HG02588 (cell line): ENCODE measurements around the gene HSDL2.
"Not testable (repeated sequence)": the region's sequence is repeated elsewhere in the genome, so short reads cannot be mapped to it uniquely, and the experiment has no call there.

ENCODE experiments used
- ATAC-seq: cut with Tn5 transposase; IDR thresholded peaks from one replicate; pipeline ENCODE4 v1.9.1; 2021; ENCODE audit warnings: mild to moderate bottlenecking, moderate library complexity; ENCODE audit not compliant: unreplicated experiment

Gene HSDL2

DNA sequence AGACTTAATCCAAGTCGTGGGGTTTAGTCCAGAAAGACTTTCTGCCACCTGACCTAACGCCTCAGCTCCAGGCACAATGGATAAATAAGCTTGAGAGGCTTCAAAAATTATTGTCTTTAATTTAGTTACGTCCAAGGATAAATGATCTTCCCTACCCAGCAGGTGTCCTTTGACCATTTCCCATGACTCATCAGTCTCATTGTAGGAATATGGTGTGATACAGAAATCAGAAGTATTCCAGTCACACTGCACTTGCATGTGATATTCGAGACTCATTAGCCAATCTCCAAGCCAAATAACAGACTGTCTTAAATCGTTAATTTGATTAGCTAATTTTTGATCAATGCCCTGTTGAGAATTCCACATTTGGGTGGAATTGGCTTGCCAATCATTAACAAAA lies 13.2 kb downstream of the HSDL2 start:
- ATAC-seq, result not testable (repeated sequence)

DNA sequence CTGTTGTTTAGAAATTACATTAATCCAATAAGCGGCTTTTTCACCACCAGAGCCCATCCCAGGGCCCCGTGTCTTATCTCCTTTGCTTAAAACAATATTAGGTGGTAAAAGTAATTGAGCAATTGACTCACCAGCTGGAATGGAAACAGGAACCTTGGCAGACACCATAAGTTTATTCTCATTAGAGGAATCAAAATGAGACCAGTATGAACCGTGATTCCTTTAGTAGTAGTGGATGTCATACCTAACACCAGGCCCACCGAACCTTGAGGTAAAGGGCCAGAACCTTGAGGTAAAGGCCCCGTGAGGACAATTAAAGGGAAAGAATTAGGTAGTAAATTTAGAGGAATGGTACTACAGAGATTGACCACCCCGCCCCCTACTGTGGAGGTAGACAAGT lies 16.5 kb downstream of the HSDL2 start:
- ATAC-seq, result no peak

DNA sequence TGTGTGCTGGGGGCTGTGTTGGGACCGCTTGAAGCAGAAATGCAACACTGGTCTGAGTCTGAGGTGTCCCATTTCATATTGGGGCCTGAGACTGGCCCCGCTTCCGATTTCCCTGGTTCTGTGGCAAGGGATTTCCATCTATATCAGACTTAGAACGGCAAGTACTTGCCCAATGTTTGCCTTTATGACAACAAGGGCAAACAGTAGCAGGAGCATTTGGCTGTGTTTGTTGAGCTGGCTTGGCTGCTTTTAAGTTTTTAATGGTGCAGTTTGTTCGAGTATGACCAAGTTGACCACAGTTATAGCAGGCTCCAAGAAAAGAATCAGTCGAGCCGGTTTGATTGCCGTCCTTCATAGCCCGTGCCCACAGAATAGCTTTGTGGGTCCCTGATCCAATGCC lies 17.0 kb downstream of the HSDL2 start:
- ATAC-seq, result no peak

DNA sequence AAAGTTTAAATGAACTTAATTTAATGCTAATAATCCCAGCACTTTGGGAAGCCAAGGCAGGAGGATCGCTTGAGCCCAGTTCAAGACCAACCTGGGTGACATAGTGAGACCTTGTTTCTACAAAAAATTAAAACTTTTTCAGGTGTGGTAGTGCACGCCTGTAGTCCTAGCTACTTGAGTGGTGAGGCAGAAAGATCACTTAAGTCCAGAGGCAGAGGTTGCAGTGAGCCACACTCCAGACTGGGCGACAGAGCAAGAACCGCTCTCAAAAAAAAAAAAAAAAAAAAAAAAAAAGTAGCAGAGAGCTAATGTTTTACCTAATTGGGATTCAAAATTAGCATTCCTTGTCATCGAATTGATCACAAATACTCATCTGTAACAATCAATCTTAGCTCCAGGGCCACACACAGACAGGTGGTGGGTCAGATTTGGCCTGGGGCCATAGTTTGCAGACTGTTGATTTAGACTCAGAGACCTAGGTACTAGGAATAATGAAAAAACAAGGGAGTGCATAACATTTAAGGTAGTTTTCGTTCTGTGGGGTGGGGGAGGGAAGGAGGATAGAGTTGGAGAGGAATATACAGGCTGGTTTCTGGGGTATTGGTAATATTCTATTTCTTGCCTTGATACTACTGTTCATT lies 21.4 kb downstream of the HSDL2 start:
- ATAC-seq, result no peak

DNA sequence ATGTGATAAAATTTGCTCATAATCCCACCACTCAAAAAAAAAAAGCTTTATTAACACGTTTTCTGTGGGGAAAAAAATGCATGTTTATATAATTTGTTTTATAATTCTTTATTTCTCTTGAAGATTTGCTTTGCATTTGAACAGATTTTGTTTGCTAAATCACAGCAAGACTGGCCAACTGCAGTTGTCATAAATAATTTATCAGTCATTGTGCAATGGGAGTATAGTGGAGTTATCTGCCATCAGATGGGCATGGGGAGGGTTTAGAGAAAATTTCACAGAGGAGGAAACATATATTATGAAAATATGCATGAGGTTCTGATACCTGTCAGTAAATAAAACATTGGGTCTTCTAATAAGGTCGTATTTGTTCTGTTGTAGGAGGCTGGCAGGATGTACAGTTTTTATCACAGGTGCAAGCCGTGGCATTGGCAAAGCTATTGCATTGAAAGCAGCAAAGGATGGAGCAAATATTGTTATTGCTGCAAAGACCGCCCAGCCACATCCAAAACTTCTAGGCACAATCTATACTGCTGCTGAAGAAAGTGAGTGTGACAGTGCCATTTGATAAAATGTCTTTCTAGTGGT lies 23.8 kb downstream of the HSDL2 start:
- ATAC-seq, result no peak

DNA sequence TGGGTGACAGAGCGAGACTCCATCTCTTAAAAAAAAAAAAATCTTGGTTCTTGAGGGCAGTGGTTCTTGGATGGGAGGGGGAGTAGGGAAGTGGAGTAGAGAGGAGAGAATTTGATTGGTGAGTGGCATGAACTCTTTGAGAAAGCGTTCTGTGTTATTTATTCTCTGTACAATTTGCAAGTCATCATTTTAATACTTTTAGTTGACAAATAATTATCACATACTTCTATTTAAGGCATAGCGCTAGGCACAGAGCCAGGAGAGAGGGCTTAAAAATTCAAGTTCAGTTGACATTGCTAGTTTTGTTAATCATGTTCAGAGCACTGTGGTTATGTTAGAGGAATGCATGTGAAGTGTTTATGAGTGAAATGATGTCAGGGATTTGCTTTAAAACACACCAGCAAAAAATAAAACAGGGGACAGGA lies 24.6 kb downstream of the HSDL2 start:
- no peak for ATAC-seq

DNA sequence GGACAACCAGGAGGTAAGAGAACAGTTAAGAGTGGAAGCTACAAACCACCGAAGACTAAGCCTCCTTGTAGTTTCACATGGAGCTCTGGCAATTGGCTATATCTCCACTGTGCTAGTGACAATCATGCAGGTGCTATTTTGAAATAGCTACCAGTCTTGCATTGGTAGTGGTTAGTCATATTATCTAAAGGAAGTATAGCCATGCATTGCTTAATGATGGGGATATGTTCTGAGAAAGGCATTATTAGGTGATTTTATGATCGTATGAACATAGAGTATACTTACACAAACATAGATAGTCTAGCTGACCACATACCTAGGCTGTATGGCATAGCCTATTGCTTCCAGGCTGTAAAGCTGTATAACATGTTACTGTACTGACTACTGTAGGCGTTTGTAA lies 28.4 kb downstream of the HSDL2 start:
- ATAC-seq, result no peak

DNA sequence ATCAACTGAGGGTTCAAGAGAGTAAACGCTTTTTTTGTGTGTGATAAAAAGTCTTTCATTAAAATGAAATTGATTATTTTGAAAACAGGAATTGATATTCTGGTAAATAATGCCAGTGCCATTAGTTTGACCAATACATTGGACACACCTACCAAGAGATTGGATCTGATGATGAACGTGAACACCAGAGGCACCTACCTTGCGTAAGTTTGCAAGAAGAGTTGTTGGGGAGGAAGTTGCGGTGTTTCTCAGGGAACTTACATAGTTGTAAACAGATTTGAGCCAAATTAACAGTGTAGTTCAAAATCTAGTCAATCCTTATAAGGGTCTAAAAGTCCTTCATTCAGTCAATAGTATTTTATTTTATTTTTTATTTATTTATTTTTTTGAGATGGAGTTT lies 28.9 kb downstream of the HSDL2 start:
- ATAC-seq, result no peak

DNA sequence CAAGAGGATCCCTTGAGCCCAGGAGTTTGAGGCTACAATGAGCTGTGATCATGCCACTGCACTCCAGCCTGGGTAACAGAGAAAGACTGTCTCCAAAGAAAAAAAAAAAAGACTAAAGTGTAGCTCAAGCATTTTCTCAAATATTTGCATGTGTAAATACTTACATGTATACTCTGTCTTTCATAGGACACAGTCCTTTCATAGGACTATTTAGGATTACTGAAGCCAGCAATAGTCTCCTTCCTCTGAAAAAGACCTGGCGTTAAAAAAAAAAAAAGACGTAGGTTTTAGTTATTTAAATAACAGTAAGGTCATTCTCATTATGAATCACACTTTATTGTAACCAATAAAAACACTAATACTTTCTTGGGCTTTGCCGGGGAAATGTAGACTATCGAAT lies 29.9 kb downstream of the HSDL2 start:
- no peak for ATAC-seq

DNA sequence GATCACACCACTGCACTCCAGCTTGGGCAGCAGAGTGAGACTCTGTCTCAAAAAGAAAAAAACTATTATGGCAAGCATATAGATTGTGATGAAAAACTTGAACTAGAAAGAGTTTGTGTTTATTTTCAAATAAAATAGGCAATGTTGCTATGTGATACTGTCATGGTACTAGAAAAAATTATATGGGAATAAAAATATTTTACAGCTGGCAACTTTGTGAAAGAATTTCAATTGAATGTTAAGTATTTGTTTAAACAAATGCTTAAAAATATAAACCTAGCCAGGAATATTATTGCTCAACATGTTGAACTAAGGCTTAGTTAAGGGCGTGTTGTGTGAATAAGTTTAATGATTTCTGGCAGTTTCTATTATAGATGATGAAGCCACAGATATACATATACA lies 31.7 kb downstream of the HSDL2 start:
- no peak for ATAC-seq

DNA sequence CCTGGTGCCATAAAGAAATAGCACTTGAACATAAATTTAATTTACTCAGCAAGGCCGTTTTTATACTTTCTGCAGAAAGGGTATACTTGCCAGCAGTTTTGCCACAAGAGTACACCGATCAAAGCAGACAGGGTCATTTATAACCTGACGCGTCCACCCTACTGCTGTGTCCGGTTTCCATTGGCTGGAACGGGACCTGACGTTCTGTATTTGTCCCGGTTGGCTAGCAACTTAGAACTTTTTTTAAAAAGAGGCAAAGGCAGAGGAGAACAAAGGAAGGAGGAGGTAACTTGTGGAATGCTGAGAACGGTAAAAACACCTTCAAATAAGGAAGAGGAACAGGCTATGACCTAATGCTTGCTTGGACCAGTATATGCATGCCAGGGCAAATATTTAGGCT lies 33.8 kb downstream of the HSDL2 start:
- ATAC-seq, result not testable (repeated sequence)

DNA sequence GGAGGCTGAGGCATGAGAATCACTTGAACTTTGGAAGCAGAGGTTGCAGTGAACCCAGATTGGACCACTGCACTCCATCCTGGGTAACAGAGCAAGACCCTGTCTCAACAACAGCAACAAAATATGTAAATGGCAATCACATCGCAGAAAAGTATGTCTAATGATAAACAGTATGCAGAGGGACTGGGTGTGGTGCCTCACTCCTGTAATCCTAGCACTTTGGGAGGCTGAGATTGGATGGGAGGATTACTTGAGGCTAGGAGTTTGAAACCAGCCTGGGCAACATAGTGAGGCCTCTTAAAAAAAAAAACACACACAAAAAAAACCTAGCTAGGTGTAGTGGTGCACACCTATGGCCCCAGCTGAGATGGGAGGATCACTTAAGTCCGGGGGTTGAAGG lies 40.3 kb downstream of the HSDL2 start:
- no peak for ATAC-seq

DNA sequence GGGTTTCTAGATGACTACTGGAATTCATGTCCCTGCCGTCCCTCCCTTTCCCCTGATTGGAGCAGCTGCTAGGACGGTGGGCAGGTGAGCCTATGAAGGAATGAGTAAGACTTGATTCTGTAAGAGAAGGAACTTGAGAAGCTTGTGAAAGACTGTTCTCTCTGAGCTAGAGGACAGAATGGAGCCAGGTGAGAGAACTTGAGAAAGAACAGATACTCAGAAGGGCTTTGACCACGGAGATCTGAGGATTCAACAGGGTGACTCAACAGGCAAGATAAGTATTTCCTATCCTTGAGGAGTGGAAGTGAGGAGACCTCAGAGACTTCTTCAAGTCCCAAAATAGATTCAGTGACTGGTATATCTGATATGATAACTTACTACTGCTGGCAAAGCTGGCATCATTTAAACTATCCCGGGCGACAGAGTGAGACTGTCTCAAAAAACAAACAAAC lies 41.9 kb downstream of the HSDL2 start:
- ATAC-seq, result no peak

DNA sequence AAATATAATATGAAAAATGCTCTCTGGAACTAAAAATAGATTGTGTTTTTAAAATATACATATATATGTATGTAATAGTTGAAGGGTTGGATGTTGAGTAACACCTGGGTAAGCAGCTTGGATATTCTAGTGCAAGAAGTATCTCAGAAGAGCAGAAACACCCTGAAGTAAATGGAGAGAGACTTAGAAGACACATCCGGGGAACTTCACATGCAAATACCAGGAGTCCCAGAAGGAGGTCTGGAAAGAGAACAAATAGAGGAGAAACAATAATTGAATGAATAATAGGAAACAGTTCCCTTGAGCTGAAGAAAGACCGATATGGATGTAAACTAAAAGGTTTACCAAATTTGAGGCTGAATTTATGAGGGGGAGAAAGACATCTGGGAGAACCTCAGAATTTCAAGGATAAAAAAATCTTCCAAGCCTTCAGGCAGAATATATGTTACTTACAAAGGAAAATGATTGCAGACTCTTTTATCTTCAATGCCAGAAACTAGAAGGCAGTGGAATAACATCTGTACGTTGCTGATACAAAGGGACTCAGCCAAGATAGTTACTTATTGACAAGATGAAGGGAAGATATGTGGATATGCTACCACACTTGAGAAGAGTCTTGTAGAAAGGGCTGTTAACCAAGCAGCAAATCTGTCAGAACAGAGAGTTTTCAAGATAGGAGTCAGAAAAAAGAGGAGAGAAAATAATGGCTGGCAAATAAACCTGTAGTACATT lies 42.7 kb downstream of the HSDL2 start:
- no peak for ATAC-seq

DNA sequence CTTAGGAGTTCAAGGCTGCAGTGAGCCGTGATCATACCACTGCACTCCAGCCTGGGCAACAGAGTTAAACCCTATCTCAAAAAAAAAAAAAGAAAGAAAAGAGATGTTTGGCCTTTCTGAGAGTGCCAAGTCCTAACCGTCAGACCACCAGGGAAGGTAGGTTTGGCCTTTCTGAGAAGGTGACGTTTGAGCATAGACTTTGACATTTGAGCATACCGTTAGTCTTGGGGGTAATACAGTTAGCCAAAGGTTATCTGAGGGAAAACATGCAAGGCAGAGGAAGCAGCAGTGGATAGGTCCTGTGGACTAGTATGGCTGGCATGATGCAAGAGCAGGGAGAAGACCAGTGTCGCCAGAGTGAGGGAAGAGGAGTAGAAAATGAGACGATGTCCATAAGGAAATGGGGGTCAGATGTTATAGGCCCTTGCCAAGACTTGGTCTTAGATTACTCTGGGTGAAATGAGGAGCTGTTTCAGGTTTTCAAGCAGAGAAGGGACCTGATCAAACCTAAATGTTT lies 50.2 kb downstream of the HSDL2 start:
- no peak for ATAC-seq

DNA sequence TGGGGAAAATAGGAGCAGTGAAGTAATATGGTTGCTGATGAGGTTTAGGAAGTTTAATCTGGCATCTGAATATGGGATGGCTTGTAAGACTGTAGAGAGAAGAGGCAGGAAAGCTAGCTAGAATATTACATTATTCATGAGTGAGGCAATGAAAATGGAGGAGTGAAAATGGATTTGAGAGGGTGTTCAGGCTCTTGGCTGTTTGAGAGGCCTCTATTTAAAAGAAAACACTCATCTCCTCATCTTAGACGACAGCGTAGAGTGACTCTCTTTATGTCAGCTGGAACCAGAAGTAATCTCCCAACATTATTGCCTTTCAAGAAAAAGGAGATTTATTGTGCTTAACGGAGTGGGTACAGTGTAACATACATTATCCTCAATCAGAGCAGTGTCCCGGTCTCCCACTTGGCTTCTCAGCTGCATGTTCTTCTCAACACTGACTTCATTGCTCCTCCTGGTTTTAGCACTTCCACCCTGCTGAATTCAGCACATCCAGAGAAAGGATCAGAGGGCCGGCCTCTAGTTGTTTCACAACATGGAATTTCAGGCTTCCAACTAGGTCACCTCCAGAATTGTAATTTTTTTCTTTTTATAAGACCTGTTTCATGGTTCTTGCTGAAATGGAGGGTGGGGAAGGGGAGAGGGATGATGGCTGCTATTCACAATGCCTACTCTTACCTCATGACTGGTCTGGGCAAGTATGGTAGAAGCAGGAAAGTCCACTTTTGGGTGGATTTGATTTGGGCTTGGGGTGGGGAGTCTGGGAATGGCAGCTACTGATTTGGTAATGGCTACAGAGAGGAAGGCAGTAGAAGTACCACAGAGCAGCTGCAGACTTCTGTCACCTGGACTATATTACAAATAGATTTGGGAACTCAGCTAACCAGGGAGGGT lies 53.8 kb downstream of the HSDL2 start:
- ATAC-seq, result no peak

DNA sequence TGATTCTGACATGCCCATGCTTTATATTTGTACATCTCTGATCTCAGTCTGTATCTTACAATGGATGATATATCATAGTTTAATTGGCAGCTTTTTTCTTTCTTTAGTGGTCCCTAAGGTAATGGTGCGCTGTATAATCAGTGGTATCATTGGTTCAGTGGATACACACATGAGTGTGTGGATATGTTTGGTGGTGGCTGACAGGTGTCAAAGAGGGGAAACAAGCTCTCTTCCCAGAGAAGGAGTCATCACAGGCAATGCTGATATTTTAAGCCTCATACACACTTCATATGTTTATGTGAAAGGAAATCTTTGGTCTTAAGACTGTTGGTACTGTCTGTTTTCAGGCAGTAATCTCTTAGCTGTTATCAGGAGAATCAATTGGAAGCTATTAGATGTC lies 54.6 kb downstream of the HSDL2 start:
- no peak for ATAC-seq

DNA sequence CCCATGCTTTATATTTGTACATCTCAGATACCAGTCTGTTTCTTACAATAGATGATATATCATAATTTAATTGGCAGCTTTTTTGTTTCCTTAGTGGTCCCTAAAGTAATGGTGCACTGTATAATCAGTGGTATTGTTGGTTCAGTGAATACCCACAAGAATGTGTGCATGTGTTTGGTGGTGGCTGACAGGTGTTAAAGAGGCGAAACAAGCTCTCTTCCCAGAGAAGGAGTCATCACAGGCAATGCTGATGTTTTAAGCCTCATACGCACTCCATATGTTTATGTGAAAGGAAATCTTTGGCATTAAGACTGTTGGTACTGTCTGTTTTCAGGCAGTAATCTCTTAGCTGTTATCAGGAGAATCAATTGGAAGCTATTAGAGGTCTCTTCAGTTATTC lies 57.5 kb downstream of the HSDL2 start:
- no peak for ATAC-seq

DNA sequence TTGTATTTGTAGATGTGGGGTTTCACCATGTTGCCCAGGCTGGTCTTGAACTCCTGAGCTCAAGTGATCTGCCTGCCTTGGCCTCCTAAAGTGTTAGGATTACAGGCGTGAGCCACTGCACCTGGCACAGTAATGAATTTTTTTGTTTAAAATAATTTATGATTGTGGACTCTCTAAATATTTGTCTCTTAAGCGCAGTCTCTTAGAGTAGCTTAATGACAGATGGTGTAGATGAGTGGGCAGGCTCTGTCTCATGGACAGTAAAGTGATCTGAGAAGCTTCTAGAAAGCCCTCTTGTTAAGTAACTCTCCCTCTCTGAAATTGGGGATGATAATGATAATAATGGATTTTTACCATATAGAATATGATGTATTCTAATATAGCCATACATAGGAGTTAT lies 59.3 kb downstream of the HSDL2 start:
- no peak for ATAC-seq

DNA sequence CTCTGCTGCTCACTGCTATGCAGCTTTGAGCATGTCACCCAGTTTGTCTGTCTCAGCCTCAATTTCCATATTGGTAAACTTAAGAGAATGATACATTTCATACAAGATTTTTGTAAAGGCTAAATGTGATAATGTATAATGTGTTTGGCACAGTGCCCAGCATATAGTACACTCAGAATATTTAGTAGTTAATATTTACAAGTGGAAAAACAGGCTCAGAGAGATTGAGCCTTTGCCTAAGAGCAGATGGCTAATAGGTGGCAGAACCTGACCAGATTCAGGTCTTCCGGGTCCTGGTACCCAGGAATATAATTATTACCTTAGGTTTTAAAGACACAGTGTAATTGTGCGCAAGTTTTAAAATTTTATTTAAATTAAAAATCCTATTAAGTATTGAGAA lies 59.9 kb downstream of the HSDL2 start:
- no peak for ATAC-seq

DNA sequence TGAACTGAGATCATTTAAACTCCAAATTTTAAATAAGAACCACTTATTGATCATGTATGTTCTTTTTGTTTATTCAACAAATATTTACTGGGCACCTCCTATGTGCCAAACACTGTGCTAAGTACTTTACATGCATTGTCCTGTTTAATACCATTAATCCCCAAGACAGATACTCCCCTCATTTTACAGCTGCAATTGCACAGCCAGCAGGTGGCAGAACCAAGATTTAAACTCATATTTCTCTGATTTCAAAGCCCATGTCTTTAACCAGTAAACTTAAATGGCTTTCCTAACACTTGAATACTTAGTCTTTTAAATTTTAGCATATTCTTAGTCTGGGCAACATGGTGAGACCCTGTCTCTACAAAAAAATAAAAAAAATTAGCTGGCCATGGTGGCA lies 63.3 kb downstream of the HSDL2 start:
- ATAC-seq, result no peak
